Esophagus (tissue), 2 donors: ENCODE measurements around the gene DPF1. TPM values are rescaled to one million over a fixed set of nuclear protein-coding genes. Genes with fewer than 3 reads are reported as not detected.
"Not testable (repeated sequence)": the region's sequence is repeated elsewhere in the genome, so short reads cannot be mapped to it uniquely, and the experiment has no call there.

Experiments used
- H3K27ac ChIP-seq, 2 donors: one replicate each; pipeline ENCODE4 v1.5.1; 2013; ENCODE audit warnings: low read depth in 2 of 2, mild to moderate bottlenecking in 2 of 2, inconsistent platforms in 1 of 2, low read length in 1 of 2, moderate library complexity in 1 of 2
- H3K27me3 ChIP-seq, 2 donors: one replicate each; pipeline ENCODE4 v1.6.1; 2013; ENCODE audit warnings: low read length in 2 of 2, control low read depth in 1 of 2, mild to moderate bottlenecking in 1 of 2; ENCODE audit not compliant: insufficient read depth in 2 of 2, control insufficient read depth in 1 of 2
- H3K36me3 ChIP-seq, 2 donors: one replicate each; pipeline ENCODE4 v1.6.1; 2013; ENCODE audit warnings: low read length in 1 of 2; ENCODE audit not compliant: control insufficient read depth in 2 of 2, insufficient read depth in 2 of 2
- H3K4me1 ChIP-seq, 2 donors: one replicate each; pipeline ENCODE4 v1.6.1; 2013; ENCODE audit warnings: low read length in 1 of 2; ENCODE audit not compliant: control insufficient read depth in 2 of 2, insufficient read depth in 2 of 2
- H3K4me3 ChIP-seq, 2 donors: one replicate each; pipeline ENCODE4 v1.5.1; 2013; ENCODE audit warnings: low read length in 2 of 2, mild to moderate bottlenecking in 2 of 2, low read depth in 1 of 2, moderate library complexity in 1 of 2
- H3K9me3 ChIP-seq, 2 donors: one replicate each; pipeline ENCODE4 v1.6.1; 2013; ENCODE audit warnings: mild to moderate bottlenecking in 2 of 2, low read depth in 1 of 2, low read length in 1 of 2, moderate library complexity in 1 of 2; ENCODE audit not compliant: control insufficient read depth in 2 of 2, insufficient read depth in 1 of 2
- WGBS, 2 donors: extraction: QIAGEN DNeasy Blood & Tissue Kit; methylation state at CpG; one replicate each; pipeline ENCODE4 v1.1.7; 2013; 5-methylcytosine and 5-hydroxymethylcytosine counted together
- polyA plus RNA-seq, 2 donors: library from polyadenylated mRNA; stranded (reverse); fragments of 200-250 nt; gene quantifications; one replicate each; pipeline ENCODE4 v1.2.3, GENCODE V29; 2013
- donor health status: healthy with polysubstance abuse.
- donor health status: Bipolar disorder and iron deficiency.

The DPF1 gene
- polyA plus RNA-seq, 2 donors = 0.06 to 0.08 TPM

- WGBS, 2 donors = 84 to 90% methylated on average over 4 of the region's 4 CpGs
- peaks cover 0 to 5% of the 10 kb centered on the region in 2 donors for H3K27me3 ChIP-seq
- no peaks in the 10 kb centered on the region for H3K4me1 ChIP-seq
- no peak overlapping the region for H3K4me3 ChIP-seq
- no peak overlapping the region for H3K27ac ChIP-seq
- no peaks in the 10 kb centered on the region for H3K9me3 ChIP-seq
- H3K36me3 ChIP-seq = no peaks in the 10 kb centered on the region
Measured at GRCh38 chr19:38234615-38235014, 10.6 kb upstream of the DPF1 start.

GRCh38 chr19:38233740-38234251, 9.8 kb upstream of the DPF1 start:
- 29 to 32% methylated on average over 7 of the region's 7 CpGs for WGBS, 2 donors
- H3K27ac ChIP-seq = no peak overlapping the region

GRCh38 chr19:38231918-38232317, 7.9 kb upstream of the DPF1 start:
- no peaks in the 10 kb centered on the region for H3K36me3 ChIP-seq
- peaks cover 5 to 11% of the 10 kb centered on the region in 2 donors for H3K4me1 ChIP-seq
- H3K27me3 ChIP-seq = peaks cover 0 to 27% of the 10 kb centered on the region in 2 donors
- WGBS, 2 donors = 86 to 92% methylated on average over 7 of the region's 7 CpGs
- no peak overlapping the region for H3K4me3 ChIP-seq
- no peak overlapping the region for H3K27ac ChIP-seq
- H3K9me3 ChIP-seq = no peaks in the 10 kb centered on the region

More at GRCh38 chr19:38233740-38234251, 9.8 kb upstream of the DPF1 start:
- H3K36me3 ChIP-seq = no peaks in the 10 kb centered on the region
- H3K9me3 ChIP-seq = no peaks in the 10 kb centered on the region
- H3K27me3 ChIP-seq = peaks cover 0 to 11% of the 10 kb centered on the region in 2 donors
- H3K4me3 ChIP-seq = no peak overlapping the region
- peaks cover 5% of the 10 kb centered on the region in 2 donors for H3K4me1 ChIP-seq

- H3K36me3 ChIP-seq, H3K4me3 ChIP-seq, H3K9me3 ChIP-seq, H3K27ac ChIP-seq: not testable (repeated sequence)
- WGBS, 2 donors = 74 to 76% methylated on average over 3 of the region's 3 CpGs
- Histone ChIP-seq H3K4me1 (peaks cover 5 to 11% of the 10 kb centered on the region in 2 donors), H3K27me3 (peaks cover 0 to 27% of the 10 kb centered on the region in 2 donors)
Measured at GRCh38 chr19:38230506-38231133, 6.6 kb upstream of the DPF1 start.

- 0 to 2% methylated on average over 49 to 54 of the region's 54 CpGs for WGBS, 2 donors
Measured at GRCh38 chr19:38229585-38230073, 5.6 kb upstream of the DPF1 start.

GRCh38 chr19:38228491-38229439, 4.7 kb upstream of the DPF1 start:
- no peaks in the 10 kb centered on the region for H3K9me3 ChIP-seq
- peak overlapping the region in 1 of 2 donors; percentile 11 for H3K4me3 ChIP-seq
- no peaks in the 10 kb centered on the region for H3K36me3 ChIP-seq
- 1 to 2% methylated on average over 61 to 80 of the region's 80 CpGs for WGBS, 2 donors
- peaks cover 0 to 30% of the 10 kb centered on the region in 2 donors for H3K27me3 ChIP-seq
- no peak overlapping the region for H3K27ac ChIP-seq
- peaks cover 5 to 14% of the 10 kb centered on the region in 2 donors for H3K4me1 ChIP-seq

More at GRCh38 chr19:38229585-38230073, 5.6 kb upstream of the DPF1 start:
- peak overlapping the region in 1 of 2 donors; percentile 11 for H3K4me3 ChIP-seq
- H3K36me3 ChIP-seq = no peaks in the 10 kb centered on the region
- H3K9me3 ChIP-seq = no peaks in the 10 kb centered on the region
- peaks cover 5 to 11% of the 10 kb centered on the region in 2 donors for H3K4me1 ChIP-seq
- H3K27me3 ChIP-seq = peaks cover 0 to 27% of the 10 kb centered on the region in 2 donors
- H3K27ac ChIP-seq = no peak overlapping the region

GRCh38 chr19:38228005-38228377, 4.0 kb upstream of the DPF1 start:
- H3K4me1 ChIP-seq = peaks cover 5 to 14% of the 10 kb centered on the region in 2 donors
- H3K9me3 ChIP-seq = no peaks in the 10 kb centered on the region
- H3K4me3 ChIP-seq = no peak overlapping the region
- H3K27me3 ChIP-seq = peaks cover 0 to 30% of the 10 kb centered on the region in 2 donors
- H3K36me3 ChIP-seq = no peaks in the 10 kb centered on the region
- H3K27ac ChIP-seq = no peak overlapping the region
- 14 to 15% methylated on average over 15 of the region's 16 CpGs for WGBS, 2 donors

- Histone ChIP-seq H3K36me3 (no peaks in the 10 kb centered on the region), H3K27me3 (peaks cover 0 to 30% of the 10 kb centered on the region in 2 donors), H3K27ac (no peak overlapping the region), H3K4me3 (no peak overlapping the region), H3K9me3 (no peaks in the 10 kb centered on the region), H3K4me1 (peaks cover 5 to 14% of the 10 kb centered on the region in 2 donors)
- 56 to 60% methylated on average over 11 of the region's 11 CpGs for WGBS, 2 donors
Measured at GRCh38 chr19:38227287-38228004, 3.4 kb upstream of the DPF1 start.

GRCh38 chr19:38224863-38225218, 819 bp upstream of the DPF1 start:
- not testable (repeated sequence) for H3K4me3 ChIP-seq, H3K9me3 ChIP-seq, H3K36me3 ChIP-seq, H3K27ac ChIP-seq
- peaks cover 0 to 26% of the 10 kb centered on the region in 2 donors for H3K27me3 ChIP-seq
- WGBS, 2 donors = 84 to 91% methylated on average over 6 of the region's 6 CpGs
- peaks cover 5 to 14% of the 10 kb centered on the region in 2 donors for H3K4me1 ChIP-seq
